OCI-LY3 (cell line): ENCODE results near the gene ACOX1.

Source experiments
- EZH2phosphoT487 ChIP-seq: fragments of 200-600 bp; shearing (Covaris generic); IDR thresholded peaks from 2 replicates; pipeline ENCODE4 v1.6.1; 2018; ENCODE audit warnings: antibody characterized with exemption, mixed run types, low read depth
- TF ChIP-seq, protein P1 (sequence below): fragments of 200-600, 300-600 bp; sonication (generic); IDR thresholded peaks from 2 replicates; pipeline ENCODE4 v1.5.1; 2014; ENCODE audit warnings: antibody characterized with exemption, low read length, low read depth

- TF ChIP-seq, protein P1, sequence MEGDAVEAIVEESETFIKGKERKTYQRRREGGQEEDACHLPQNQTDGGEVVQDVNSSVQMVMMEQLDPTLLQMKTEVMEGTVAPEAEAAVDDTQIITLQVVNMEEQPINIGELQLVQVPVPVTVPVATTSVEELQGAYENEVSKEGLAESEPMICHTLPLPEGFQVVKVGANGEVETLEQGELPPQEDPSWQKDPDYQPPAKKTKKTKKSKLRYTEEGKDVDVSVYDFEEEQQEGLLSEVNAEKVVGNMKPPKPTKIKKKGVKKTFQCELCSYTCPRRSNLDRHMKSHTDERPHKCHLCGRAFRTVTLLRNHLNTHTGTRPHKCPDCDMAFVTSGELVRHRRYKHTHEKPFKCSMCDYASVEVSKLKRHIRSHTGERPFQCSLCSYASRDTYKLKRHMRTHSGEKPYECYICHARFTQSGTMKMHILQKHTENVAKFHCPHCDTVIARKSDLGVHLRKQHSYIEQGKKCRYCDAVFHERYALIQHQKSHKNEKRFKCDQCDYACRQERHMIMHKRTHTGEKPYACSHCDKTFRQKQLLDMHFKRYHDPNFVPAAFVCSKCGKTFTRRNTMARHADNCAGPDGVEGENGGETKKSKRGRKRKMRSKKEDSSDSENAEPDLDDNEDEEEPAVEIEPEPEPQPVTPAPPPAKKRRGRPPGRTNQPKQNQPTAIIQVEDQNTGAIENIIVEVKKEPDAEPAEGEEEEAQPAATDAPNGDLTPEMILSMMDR, result no peak
- no peak for TF ChIP-seq EZH2phosphoT487
These were observed 28.8 kb upstream of the ACOX1 start for GRCh38 chr17:76007850-76008165.
